WTC11 (cell line): ENCODE measurements around the gene USO1. TPM values are rescaled to one million over a fixed set of nuclear protein-coding genes. Genes with fewer than 3 reads are reported as not detected.

ENCODE experiments used
- ATAC-seq: fragments of 200-7000 bp; cut with Tn5 transposase; 2 replicates; pipeline ENCODE4 v1.10.0; 2021; ENCODE audit warnings: mild to moderate bottlenecking, moderate library complexity
- CTCF ChIA-PET: fragments of 300-600 bp; sonication (Branson Sonifier 250); formaldehyde crosslinking; loops from one replicate; lab custom pipeline; 2021; ENCODE audit warnings: antibody characterized with exemption; lab: Charles Lee
- POLR2A ChIA-PET: fragments of 350-600 bp; sonication (Branson Sonifier 250); formaldehyde crosslinking; loops from one replicate; lab custom pipeline; 2021; ENCODE audit warnings: antibody characterized with exemption; lab: Charles Lee
- DNase-seq: peaks from one replicate; pipeline ENCODE4 v3.0.0; 2021; ENCODE audit warnings: low spot score
- H3K27ac Mint-ChIP-seq: 2 replicates; pipeline ENCODE4 v1.8.0; 2021; ENCODE audit warnings: mixed read lengths
- H3K27me3 Mint-ChIP-seq: 2 replicates; pipeline ENCODE4 v1.8.0; 2021; ENCODE audit warnings: low read depth, mild to moderate bottlenecking, moderate library complexity, mixed read lengths
- H3K36me3 Mint-ChIP-seq: 2 replicates; pipeline ENCODE4 v1.8.0; 2021; ENCODE audit warnings: mixed read lengths
- H3K4me1 Mint-ChIP-seq: 2 replicates; pipeline ENCODE4 v1.8.0; 2022; ENCODE audit warnings: mixed read lengths
- H3K4me3 Mint-ChIP-seq: 2 replicates; pipeline ENCODE4 v1.8.0; 2021; ENCODE audit warnings: mild to moderate bottlenecking, moderate library complexity, mixed read lengths
- H3K9me3 Mint-ChIP-seq: 2 replicates; pipeline ENCODE4 v1.8.0; 2021; ENCODE audit warnings: mixed read lengths
- AFF4 ChIP-seq: sonication (generic); formaldehyde crosslinking; IDR thresholded peaks from 2 replicates; pipeline ENCODE4 v1.8.1; 2023; ENCODE audit warnings: mild to moderate bottlenecking, missing genetic modification reagents, borderline replicate concordance
- ATF2 ChIP-seq: sonication (generic); formaldehyde crosslinking; IDR thresholded peaks from 2 replicates; pipeline ENCODE4 v1.8.1; 2022; ENCODE audit warnings: low read depth, missing genetic modification reagents, borderline replicate concordance
- ATF3 ChIP-seq: sonication (generic); formaldehyde crosslinking; conservative IDR thresholded peaks from 2 replicates; pipeline ENCODE4 v1.8.1; 2022; ENCODE audit warnings: mild to moderate bottlenecking, missing genetic modification reagents
- CREM ChIP-seq: sonication (generic); formaldehyde crosslinking; IDR thresholded peaks from 2 replicates; pipeline ENCODE4 v1.8.1; 2022; ENCODE audit warnings: mild to moderate bottlenecking, missing genetic modification reagents, moderate library complexity
- ELF4 ChIP-seq: sonication (generic); formaldehyde crosslinking; IDR thresholded peaks from 2 replicates; pipeline ENCODE4 v1.8.1; 2022; ENCODE audit warnings: low read depth, mild to moderate bottlenecking, moderate library complexity, missing genetic modification reagents
- ERG ChIP-seq: fragments of 250-450 bp; sonication (Bioruptor Pico); IDR thresholded peaks from 2 replicates; pipeline ENCODE4 v1.8.0; 2021; ENCODE audit warnings: mild to moderate bottlenecking
- ETV6 ChIP-seq: sonication (generic); formaldehyde crosslinking; IDR thresholded peaks from 2 replicates; pipeline ENCODE4 v1.8.1; 2022; ENCODE audit warnings: mild to moderate bottlenecking, missing genetic modification reagents
- FOXP1 ChIP-seq: sonication (generic); formaldehyde crosslinking; IDR thresholded peaks from 2 replicates; pipeline ENCODE4 v1.8.0; 2022; ENCODE audit warnings: missing genetic modification reagents, mild to moderate bottlenecking, moderate library complexity, borderline replicate concordance
- JAZF1 ChIP-seq: fragments of 250-450 bp; sonication (Bioruptor Pico); IDR thresholded peaks from 2 replicates; pipeline ENCODE4 v1.9.0; 2021; ENCODE audit warnings: moderate library complexity, mild to moderate bottlenecking, inconsistent platforms
- JUN ChIP-seq: sonication (generic); formaldehyde crosslinking; IDR thresholded peaks from 2 replicates; pipeline ENCODE4 v1.8.0; 2023; ENCODE audit warnings: mild to moderate bottlenecking, missing genetic modification reagents
- NR3C1 ChIP-seq: sonication (generic); formaldehyde crosslinking; conservative IDR thresholded peaks from 2 replicates; pipeline ENCODE4 v1.8.1; 2023; ENCODE audit warnings: low read depth, mild to moderate bottlenecking, missing genetic modification reagents
- OVOL2 ChIP-seq: fragments of 250-450 bp; sonication (Bioruptor Pico); IDR thresholded peaks from 2 replicates; pipeline ENCODE4 v1.9.0; 2021; ENCODE audit warnings: mild to moderate bottlenecking, borderline replicate concordance
- PRRX2 ChIP-seq: fragments of 250-450 bp; sonication (Bioruptor Pico); IDR thresholded peaks from 2 replicates; pipeline ENCODE4 v1.8.0; 2021; ENCODE audit warnings: mild to moderate bottlenecking
- SMAD3 ChIP-seq: sonication (generic); formaldehyde crosslinking; IDR thresholded peaks from 2 replicates; pipeline ENCODE4 v1.8.0; 2022; ENCODE audit warnings: missing genetic modification reagents, mild to moderate bottlenecking, borderline replicate concordance
- TEAD4 ChIP-seq: sonication (generic); formaldehyde crosslinking; IDR thresholded peaks from 2 replicates; pipeline ENCODE4 v1.8.0; 2022; ENCODE audit warnings: mild to moderate bottlenecking, missing genetic modification reagents
- TP53 ChIP-seq: sonication (generic); formaldehyde crosslinking; IDR thresholded peaks from 2 replicates; pipeline ENCODE4 v1.8.1; 2023; ENCODE audit warnings: mild to moderate bottlenecking, missing genetic modification reagents
- ZBTB43 ChIP-seq: sonication (generic); formaldehyde crosslinking; IDR thresholded peaks from 2 replicates; pipeline ENCODE4 v1.8.1; 2023; ENCODE audit warnings: mild to moderate bottlenecking, missing genetic modification reagents
- ZMAT4 ChIP-seq: fragments of 250-450 bp; sonication (Bioruptor Pico); IDR thresholded peaks from 2 replicates; pipeline ENCODE4 v1.9.0; 2021; ENCODE audit warnings: mild to moderate bottlenecking
- ZNF219 ChIP-seq: sonication (generic); formaldehyde crosslinking; IDR thresholded peaks from 2 replicates; pipeline ENCODE4 v1.8.0; 2023; ENCODE audit warnings: missing genetic modification reagents, mild to moderate bottlenecking, borderline replicate concordance
- ZSCAN18 ChIP-seq: fragments of 250-450 bp; sonication (Bioruptor Pico); IDR thresholded peaks from 2 replicates; pipeline ENCODE4 v2.1.2; 2022; ENCODE audit warnings: mild to moderate bottlenecking, moderate library complexity
- total RNA-seq: library from RNA; stranded (reverse); gene quantifications from 3 replicates; pipeline ENCODE4 v1.2.3, GENCODE V29; 2021

Gene USO1
- total RNA-seq, 1 experiment from 2014 or later: 162 TPM

GRCh38 chr4:75696581-75696980, 27.8 kb upstream of the USO1 start:
- H3K27me3 Mint-ChIP-seq: no peaks in the 10 kb centered on the region
- POLR2A ChIA-PET: interaction anchor here (0.6 kb wide), 1 partner anchor 56 kb away, joined by 3 read pairs; no protein-coding TSS in a partner anchor
- CTCF ChIA-PET: no interaction called here
- no peak for DNase-seq
- no peaks in the 10 kb centered on the region for H3K9me3 Mint-ChIP-seq
- ATAC-seq: no peak
- 0 out of 2 replicates have a peak overlapping the region, but pooled peaks have one; percentile 15 for H3K27ac Mint-ChIP-seq
- H3K4me1 Mint-ChIP-seq: peaks cover 39% of the 10 kb centered on the region
- peaks cover 25% of the 10 kb centered on the region for H3K36me3 Mint-ChIP-seq
- no peak for TF ChIP-seq CREM (CRISPR knock-in tag)
- TF ChIP-seq AFF4 (CRISPR knock-in tag): no peak
- no peak for TF ChIP-seq FOXP1
- no peak for TF ChIP-seq ATF2 (CRISPR knock-in tag)
- TF ChIP-seq SMAD3: no peak
- no peak for TF ChIP-seq ZSCAN18
- no peak for TF ChIP-seq PRRX2 (CRISPR knock-in tag)
- no peak for TF ChIP-seq ETV6 (CRISPR knock-in tag)
- TF ChIP-seq NR3C1 (CRISPR knock-in tag): no peak
- TF ChIP-seq JAZF1 (CRISPR knock-in tag): no peak
- TF ChIP-seq ZBTB43 (CRISPR knock-in tag): no peak
- TF ChIP-seq ERG (CRISPR knock-in tag): no peak
- TF ChIP-seq ZNF219 (CRISPR knock-in tag): no peak
- TF ChIP-seq OVOL2 (CRISPR knock-in tag): no peak
- TF ChIP-seq ZMAT4 (CRISPR knock-in tag): no peak
- no peak for TF ChIP-seq ATF3 (CRISPR knock-in tag)
- no peak for TF ChIP-seq JUN (CRISPR knock-in tag)
- TF ChIP-seq ELF4: no peak
- no peak for TF ChIP-seq TEAD4 (CRISPR knock-in tag)
- no peak for TF ChIP-seq TP53
- H3K4me3 Mint-ChIP-seq: no peak overlapping the region
